ENCODE data around the gene EGFLAM.

Gene EGFLAM

DNA sequence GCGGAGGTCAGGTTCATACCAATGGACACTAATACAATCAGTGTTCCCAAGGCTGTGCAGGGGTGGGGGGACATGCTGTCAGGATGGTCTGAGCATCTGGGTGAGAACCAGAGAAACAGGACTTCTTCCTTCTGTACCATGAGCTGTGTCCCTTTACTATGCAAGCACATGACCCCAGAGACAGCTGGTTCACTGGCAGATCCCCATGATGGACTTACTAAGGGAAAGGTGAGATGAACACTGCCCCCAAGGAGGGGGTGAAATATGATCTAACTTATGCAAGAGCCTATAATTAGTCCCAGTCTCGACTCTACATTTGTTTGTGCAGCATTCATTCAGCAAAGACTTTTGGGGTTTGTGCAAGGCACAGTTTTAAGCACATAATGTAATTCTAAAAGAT is 206.7 kb downstream of the EGFLAM start:
- FAIRE-seq (peak; percentile 4), DNase-seq (ENCODE audit: insufficient read length, low spot score) (no peak)

DNA sequence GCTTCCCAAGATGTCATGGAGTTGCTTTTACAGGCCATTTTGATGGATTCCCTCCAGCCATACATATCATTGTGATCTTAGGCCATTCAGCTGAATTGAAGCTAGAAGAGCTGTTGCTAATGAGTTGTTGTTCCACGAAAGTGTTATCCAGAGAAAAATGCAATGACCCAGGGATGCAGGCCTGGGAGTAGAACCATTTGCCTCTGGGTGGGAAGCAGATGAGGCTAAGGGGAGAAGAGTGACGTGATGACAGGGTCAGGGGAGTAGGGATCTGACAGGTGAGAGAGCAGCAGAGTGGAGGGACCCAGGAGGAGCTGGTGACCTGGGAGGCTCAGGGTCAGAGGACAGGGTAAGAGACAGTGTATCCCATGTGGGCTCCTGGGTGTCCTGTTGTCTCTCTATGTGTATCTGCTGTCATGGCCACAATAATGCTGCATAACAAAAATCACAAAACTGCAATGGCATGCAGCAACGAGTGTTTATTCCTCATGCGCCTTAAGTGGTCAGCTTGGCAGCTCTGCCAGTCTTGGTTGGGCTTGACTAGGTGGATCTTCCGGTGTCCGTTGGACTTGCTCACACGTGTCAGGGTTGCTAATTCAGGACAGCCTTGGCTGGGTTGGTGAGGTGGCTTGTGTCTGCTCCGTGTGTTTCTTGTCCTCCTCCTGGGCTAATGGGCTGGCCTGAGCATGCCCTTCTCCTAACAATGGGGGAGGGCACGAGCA is 207.5 kb downstream of the EGFLAM start:
- no peak for DNase-seq (ENCODE audit: insufficient read length, low spot score)
- no peak for FAIRE-seq

DNA sequence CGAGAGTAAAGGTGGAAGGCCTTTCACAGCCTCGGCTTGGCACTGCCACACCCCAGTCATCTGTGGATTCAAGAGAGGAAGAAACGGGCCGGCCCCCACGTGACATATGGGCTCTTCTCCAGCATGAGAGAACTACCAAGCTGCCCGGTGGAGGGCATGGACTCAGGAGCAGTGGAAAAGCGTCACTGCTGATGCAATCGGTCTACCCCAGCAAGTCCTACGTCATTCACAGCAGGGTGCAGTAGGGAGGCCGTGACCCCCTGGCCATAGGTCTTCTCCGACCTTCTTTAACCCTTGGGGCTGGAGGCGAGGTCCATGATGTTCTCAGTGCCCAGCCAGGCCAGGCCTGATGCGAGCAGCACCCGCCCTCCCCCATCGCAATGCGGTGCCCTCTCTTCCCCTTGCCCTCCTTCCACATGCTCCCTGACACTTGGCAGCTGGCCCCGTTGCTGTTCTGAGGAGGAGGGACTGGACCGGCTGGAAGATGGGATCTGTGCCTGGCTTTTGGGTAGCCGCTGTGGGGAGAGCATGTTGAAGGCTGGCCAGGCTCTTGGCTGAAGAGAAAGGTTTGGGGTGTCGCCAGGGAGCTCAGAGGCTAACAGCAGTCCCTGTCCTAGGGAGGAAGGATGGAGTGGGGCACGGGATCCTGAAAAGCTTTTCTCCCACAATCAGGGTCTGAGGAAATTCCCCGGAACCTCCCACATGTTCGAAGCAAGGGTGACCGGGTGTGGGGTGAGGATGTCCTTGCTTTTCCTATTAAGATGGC is 208.2 kb downstream of the EGFLAM start:
- DNase-seq (ENCODE audit: insufficient read length, low spot score): no peak

DNA sequence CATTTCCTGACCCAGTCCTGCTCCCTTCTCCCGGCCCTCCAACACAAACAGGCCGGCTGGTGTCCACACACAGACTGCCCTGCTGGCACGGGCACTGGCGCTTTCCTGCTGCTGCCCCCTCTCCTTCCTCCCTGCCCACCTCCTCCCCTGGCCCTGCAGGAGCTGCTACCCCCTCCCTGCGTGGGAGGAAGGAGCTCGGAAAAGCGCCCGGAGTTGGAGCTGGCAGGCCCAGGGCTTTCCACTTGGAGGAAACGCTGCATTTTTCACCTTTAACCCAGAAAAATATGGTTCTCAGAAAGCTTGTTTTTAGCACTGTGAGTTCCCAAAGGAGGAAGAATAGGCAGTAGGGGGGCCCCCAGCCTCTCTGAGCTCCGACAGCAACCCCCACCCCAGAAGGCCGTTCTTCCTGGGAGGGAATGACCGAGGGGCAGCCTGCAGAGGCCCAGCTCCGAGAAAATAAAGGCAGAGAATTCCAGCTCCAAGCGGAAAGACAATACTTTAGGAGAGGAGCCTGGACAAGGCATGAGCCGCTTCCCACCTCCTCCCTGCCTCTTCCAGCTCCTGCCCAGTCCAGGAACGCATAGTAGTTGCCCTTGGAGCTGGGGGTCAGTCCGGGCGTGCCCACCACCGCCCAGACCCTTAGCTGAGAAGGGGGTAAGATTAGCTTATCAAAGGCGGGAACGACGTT is 209.1 kb downstream of the EGFLAM start:
- peak; percentile 73 for FAIRE-seq

More for the DNA sequence above, 208.2 kb downstream of the EGFLAM start:
- peak; percentile 89 for FAIRE-seq

DNA sequence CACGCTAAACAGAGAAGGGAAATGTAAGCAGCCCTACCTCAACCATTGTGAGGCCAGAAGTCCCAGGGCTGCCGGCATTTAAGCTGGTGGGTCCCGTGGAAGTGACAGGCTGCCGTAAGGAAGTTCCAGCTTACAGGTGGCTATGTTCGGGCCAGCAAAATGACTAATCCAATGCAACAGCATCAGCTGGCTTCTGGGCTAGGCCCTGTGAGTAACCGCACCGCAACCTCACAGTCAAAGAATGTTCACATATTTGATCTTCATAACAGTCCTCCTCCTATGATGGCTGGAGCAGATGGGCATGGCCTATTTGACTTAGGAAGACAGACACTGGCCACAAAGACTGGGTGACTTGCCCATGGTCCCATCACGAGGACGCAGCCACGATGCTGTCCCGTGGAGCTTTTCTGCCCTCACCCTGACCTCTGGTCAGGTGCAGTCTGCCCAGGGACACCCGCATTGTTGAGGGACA is 209.9 kb downstream of the EGFLAM start:
- FAIRE-seq (peak; percentile 98), DNase-seq (ENCODE audit: insufficient read length, low spot score) (peak; percentile 93)

More for the DNA sequence above, 209.1 kb downstream of the EGFLAM start:
- DNase-seq (ENCODE audit: insufficient read length, low spot score): no peak

DNA sequence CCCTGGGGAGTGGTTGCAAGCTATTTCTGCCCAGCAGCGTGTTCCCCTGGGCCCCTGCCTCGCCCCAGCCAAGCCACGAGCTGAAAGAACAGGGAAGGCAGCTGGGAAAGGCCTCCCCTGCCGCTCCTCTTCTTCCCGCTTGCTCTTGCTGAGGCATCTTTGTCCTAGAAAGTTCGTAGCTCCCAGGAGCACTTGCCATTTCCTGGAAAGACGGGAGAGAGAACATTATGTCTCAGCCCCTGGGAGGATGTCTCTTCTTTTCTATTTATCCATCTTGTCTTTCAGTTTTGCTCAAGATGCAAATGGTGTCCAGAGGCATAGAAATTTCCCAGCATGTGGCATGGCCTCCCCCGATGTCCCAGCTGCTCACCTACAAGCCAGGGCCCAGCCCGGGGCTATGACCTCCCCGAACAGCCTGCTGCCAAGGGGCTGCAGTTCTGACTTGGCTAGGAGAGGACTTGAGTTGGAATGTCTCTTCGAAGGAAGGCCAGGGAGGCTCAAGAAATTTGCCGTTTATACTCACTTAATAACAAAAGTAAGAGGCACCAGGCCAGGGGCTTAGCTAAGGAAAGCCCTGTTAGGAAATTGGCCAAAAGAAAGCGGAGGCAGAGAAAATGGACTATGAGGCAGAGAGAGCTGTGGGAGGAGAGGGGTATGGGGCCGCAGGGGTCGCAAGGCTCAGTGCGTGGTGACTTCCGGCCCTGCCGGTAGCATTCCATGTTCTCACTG is 210.8 kb downstream of the EGFLAM start:
- peak; percentile 76 for FAIRE-seq

DNA sequence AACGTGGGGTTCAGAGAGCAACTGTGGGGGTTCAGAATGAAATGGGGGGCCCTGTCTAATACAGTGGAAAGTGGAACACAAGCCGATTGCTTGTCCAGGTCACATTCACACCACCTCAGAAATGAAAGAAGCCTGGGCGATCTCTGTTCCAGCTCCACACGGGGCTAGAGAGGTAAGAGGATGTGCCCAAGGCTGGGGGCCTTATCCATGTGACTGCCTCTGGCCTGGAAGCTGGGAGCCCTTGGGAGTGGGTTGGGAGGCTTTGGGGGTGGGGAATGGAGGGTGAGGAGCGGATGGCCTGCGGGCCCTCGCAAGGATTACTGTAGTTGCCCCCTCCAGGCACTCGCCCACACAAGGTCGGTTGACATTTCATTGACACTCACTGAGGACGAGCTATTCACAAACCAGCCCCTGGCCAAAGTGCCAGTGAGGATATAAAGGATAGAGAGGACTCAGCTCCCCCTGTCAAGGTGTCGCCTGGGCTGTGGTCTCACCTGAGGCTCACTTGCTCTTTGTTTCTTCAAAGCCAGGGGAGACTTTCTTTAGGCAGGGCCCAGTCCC is 211.4 kb downstream of the EGFLAM start:
- no peak for DNase-seq (ENCODE audit: insufficient read length, low spot score)
- no peak for FAIRE-seq

More for the DNA sequence above, 210.8 kb downstream of the EGFLAM start:
- no peak for DNase-seq (ENCODE audit: insufficient read length, low spot score)

DNA sequence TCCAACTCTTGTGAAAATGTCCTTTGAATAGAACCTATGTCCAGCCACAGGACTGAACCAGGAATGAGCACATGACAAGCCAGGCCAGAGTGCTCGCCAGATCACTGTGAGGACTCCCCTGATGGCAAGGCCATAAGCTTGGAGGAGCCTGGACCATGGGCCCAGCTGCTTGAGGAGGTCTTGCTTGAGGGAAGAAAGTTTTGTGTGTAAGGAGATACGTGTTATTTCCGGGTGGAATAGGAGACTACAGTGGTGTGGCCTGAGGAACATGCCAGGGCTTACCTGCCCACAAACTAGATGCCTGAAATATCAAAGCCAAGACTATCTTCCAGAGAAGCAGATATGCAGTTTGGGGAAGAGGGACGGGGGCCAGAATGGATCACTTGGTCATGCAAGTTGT is 213.3 kb downstream of the EGFLAM start:
- FAIRE-seq: peak; percentile 16
- DNase-seq (ENCODE audit: insufficient read length, low spot score): no peak

DNA sequence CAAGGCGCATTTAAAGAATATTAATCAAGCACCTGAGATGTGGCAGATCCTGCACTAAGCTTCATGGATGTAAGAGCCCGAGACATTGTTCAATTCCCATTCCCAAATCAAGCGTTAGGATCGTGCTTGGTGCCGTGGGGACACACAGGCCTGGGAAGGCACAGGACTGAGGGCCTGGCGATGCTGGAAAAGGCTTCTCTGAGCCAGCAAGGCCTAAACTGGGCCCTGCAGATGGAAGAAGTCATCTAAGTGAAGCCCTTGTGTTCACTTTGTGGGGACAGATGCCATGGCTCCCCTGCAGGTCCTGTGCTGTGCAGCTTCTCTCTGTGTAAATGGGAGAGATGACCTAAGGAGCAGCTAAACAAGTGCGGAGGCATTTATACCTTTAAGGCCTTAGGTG is 214.2 kb downstream of the EGFLAM start:
- DNase-seq (ENCODE audit: insufficient read length, low spot score): no peak
- FAIRE-seq: peak; percentile 9

DNA sequence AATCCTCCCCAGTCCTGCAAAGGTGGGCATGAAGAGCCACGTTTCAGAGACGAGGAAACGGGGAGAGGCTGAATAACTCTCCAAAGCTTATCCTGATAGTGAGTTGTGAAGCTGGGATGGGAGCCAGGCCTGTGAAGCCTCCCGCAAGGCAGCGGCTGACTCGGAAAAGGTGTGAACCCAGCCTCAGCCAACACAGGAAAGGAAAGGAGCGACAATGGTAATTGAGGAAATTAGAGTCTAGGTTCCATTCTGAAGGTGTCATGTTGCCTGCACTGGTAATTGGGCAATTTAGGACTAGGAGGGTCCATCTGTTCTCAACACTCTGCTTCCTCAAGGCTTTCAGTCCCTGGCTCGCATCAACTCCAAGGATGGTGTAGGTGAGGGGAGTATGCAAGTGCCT is 214.6 kb downstream of the EGFLAM start:
- DNase-seq (ENCODE audit: insufficient read length, low spot score): no peak
- peak; percentile 64 for FAIRE-seq

DNA sequence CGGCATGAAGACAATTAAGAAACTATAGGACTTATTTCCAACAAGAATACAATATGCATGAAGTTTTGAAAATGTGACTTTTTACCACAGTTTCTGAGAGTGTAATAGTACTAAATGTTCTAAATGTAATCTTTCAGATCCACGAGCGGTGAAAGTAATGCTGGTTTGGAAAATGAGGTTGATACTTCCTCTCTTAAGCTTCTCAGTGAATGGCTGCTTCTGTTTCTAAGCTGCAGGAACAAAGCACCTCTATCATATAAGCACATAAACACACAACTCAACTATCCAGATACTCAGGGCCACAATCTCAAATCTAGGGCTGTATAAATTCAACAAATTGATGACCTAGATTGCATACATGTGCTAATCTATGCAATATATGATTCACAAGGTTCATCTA is 219.8 kb downstream of the EGFLAM start:
- peak; percentile 4 for FAIRE-seq
- no peak for DNase-seq (ENCODE audit: insufficient read length, low spot score)

DNA sequence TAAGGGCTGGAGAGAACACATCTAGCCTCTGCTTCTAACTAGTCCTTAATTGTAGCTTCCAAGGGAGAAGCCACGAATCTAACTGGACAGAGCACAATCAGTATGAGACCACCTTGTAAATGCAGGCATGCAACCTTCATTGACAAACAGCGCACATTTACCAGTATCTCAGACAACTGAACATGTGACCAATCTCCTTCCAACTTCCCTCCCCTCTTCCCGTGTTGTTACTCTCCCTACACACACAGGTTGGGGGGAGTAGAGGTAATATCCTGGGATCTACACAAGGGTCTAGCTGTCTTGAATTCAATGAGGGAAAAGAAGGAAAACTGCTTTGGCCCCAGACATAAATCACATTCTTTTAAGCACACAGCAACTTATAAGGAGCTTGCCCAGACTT is 220.5 kb downstream of the EGFLAM start:
- no peak for FAIRE-seq
- no peak for DNase-seq (ENCODE audit: insufficient read length, low spot score)

DNA sequence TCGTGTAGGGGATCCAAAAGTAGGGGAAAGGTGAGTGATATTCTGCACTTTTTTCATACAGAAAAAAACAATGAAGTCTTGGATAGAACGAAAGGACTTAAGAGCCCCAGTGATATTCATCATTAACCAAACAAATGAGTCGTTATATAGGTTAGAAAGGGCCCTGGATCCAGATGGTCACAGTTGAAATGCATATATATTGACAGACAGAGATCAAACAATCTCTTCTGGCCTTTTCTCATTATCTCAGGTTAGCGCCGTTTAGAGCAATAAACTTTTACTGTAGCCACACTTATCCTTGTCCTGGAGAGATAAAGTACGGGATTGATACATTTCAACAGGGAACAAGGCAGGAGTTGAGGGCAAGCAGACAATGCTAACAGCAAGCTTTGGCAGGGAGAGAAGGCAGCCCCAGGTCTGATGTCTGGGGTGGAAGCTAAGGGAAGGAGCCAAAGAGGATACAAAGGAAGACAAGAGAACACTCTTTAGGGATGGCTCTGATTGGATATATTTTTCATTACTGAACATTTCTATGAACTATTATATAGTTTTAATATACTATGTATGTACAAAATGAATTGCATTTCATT is 221.1 kb downstream of the EGFLAM start:
- FAIRE-seq (no peak), DNase-seq (ENCODE audit: insufficient read length, low spot score) (no peak)

DNA sequence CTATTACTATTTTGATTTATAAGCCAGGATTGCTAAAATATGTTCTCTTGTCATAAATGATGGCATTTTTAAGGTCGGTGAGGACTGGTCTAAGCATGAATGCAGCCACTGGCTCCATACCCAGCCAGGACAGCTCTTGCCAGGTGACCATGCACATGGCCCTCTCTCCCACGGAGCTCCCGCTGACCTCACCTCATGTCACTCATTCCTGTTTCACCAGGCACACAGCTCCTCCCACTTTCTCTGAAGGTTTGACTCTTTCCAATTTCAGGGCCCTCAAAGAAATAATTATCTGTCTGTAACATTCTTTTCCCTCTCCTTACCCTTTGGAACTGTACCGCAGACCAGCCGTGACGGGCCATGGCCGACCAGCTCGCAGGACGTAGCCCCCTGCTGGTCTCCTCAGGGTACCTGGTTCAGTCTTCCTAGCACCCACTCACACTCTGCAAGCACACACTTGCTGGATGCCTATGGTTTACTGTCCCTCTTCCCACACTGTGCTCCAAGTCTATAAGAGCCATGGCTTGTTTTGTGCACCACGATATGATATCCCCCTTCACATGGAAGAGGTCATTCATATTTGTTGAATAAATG is 225.5 kb downstream of the EGFLAM start:
- FAIRE-seq: no peak
- DNase-seq (ENCODE audit: insufficient read length, low spot score): no peak

DNA sequence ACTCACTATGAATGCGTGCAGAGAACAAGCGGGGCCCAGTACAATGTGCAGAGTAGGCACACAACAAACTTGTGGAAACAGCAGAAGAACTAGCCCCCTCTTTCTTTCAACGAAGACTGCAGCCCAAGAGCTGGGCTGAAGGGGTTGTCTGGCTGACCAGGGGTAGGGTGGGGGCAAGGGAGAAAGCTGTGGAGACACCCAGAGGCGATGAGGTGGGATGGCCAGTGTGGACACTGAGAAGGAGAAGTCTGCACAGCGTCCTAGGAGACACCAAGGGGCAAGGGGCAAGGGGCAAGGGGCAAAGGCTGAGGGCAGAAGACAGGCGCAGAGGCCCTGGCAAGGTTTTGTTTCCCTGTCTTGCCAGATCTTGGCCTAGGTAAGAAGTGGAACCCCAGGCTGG is 235.8 kb downstream of the EGFLAM start:
- no peak for DNase-seq (ENCODE audit: insufficient read length, low spot score)
- peak; percentile 42 for FAIRE-seq

DNA sequence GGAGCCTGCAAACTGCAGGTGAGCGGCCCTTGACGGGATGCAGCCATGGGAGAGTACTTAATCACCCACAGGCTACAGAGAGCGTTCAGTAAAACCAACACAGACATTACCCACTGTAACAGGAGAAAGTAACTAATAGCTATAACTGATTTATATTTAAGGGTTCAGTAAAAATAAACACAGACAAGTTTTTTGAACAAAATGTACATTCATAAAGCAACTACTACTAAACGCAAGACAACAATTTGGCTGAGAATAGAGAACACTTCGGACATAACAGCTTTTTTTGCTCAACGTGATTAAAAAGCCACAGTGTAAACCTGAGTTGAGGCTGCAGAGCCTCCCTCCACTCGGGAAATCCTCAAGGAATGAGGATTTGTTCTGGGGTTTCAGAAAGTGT is 236.4 kb downstream of the EGFLAM start:
- no peak for FAIRE-seq
- no peak for DNase-seq (ENCODE audit: insufficient read length, low spot score)

DNA sequence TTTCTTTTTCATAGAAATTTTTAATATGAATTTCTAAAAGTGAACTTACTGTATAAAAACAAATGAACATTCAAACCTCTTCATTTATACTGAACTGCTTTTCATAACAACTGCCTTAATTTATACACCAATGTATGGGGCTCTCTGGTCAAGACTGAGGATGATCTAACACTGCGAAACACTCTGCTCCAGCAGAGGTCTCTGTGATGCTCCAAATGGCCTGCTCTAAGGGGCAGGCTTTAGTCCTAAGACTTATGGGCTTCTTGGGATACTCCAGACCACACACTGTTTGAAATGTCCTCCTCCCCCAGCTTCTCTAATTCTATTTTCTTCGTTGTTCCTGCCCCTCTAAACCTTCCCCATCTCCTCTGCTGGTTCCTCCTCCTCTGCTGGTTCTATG is 239.6 kb downstream of the EGFLAM start:
- DNase-seq (ENCODE audit: insufficient read length, low spot score) (peak; percentile 29), FAIRE-seq (peak; percentile 42)

DNA sequence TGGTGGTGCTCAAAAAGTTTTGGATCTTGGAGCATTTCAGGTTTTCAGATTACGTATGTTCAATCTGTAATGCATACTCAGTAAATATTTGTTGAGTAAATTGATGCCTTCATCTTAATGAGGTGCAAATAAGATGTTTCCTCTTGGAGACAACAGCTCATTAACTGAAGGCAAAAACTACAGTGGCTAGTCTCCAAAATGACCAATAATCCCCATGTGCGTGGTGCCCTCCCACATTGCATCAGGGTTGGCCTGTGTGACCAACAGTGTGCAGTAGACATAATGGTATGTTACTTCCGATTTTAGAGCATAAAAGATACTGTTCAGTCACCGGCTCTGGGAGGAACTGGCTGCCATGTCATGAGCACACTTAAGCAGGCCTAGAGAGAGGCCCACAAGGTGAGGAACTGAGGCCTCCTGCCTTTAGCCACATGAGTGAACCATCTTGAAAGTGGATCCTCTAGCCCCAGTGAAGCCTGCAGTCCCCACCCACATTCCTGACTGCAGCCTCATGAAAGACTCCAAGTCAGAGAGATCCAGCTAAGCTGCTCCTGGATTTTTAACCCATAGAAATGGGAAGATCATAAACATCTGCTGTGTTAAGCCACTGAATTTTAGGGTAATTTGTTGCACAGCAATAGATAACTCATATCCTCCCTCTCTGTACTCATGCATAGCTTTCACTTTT is 242.4 kb downstream of the EGFLAM start:
- FAIRE-seq (peak; percentile 87), DNase-seq (ENCODE audit: insufficient read length, low spot score) (peak; percentile 28)

DNA sequence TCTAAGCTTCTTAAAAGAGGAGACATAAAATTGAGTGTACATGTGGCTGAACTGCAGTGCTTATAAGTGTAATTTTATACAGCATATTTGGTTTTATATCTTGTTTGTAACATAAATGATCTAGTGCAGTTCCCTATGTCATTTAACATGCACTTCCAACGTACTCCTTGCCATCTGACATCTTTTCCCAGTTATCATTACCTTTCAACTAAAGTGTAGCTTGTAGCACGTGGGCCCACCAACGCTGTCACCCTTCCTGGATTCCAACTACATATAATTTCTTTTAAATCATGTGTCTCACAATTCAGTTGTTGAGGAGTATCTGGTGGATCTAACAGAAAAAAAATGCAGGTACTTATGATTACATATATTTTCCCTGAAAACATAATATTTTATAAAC is 247.9 kb downstream of the EGFLAM start:
- no peak for DNase-seq (ENCODE audit: insufficient read length, low spot score)
- peak; percentile 20 for FAIRE-seq
